CD4-positive, alpha-beta T cell treated with Interleukin-21 for 1 hour (primary cell): Measurements from ENCODE around the gene NPBWR2.

Source experiments
- DNase-seq: peaks from one replicate; pipeline ENCODE4 v3.0.0-alpha.2; 2020

NPBWR2 gene

GRCh38 chr20:64055893-64056638 lies 51.3 kb downstream of the NPBWR2 start:
- DNase-seq = no peak

GRCh38 chr20:64055396-64055892 lies 51.9 kb downstream of the NPBWR2 start:
- no peak for DNase-seq

DNA sequence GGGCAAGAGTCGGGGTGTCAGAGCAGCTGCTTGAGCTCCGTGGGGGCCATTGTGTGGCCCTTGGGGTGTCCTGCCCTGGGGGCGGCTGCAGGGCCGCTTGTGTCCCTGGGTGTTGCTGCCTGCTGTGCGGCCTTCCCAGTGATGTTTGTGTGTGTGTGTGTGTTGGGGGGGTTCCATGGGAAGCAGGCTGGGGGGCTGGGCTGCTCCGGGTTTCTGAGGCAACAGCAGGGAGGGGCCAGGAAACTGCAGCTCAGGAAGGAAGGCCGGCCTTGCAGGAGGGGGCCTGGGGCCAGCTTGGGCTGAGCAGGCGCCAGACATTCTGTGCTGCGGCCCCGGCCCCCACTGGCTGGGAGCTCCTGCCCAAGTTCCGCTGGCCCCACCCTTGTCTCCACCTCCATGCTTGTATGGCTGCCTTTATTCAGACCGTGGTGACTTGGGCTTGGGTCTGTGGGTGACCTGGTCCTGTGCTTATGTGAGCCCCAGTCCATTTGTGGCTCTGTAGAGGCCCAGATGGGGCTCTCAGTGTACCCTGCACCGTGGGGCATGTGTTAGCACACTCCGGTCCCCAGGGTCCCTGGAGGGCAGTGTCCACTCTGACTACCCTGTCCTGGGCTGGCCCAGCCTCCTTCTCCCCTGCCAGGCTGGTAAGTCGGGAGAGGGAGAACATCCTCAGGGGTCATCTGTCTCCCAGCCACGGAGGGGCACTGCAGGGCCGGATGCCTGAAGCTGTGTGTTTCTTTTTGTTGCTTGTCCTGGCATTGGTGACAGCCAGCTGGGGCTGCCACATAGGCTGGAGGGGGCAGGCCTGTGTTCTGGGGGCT lies 53.3 kb downstream of the NPBWR2 start:
- DNase-seq = no peak
